ENCODE data around the gene EBF4. TPM values are rescaled to one million over a fixed set of nuclear protein-coding genes. Genes with fewer than 3 reads are reported as not detected.

Gene EBF4
- total RNA-seq, 4 donors from 2014 or later: 24.2 to 55.8 (median 42.4) TPM

GRCh38 chr20:2773812-2774211 is 81.2 kb downstream of the EBF4 start:
- Histone ChIP-seq H3K36me3 (no peaks in the 10 kb centered on the region), H3K4me1 (peaks cover 4% of the 10 kb centered on the region in 2 donors), H3K4me3 (replicated peaks in 1 of 3) (no peak overlapping the region), H3K27ac (no peak overlapping the region), H3K9me3 (no peaks in the 10 kb centered on the region), H3K27me3 (no peaks in the 10 kb centered on the region)
- intact Hi-C loops (cut with DNase I): no loop called here
- TF ChIP-seq CTCF (IDR thresholded peaks at IDR 0.05) (no peak), POLR2A (IDR thresholded peaks at IDR 0.05) (no peak)
- WGBS, 2 donors: 76 to 89% methylated on average over 9 of the region's 9 CpGs
- DNase-seq: no peak

- H3K36me3 ChIP-seq: no peaks in the 10 kb centered on the region
- WGBS, 2 donors: 72 to 90% methylated on average over 3 of the region's 3 CpGs
- intact Hi-C loops (cut with DNase I): no loop called here
Measured at GRCh38 chr20:2775139-2775538, 82.6 kb downstream of the EBF4 start.

GRCh38 chr20:2778602-2779321 is 86.2 kb downstream of the EBF4 start:
- WGBS, 2 donors: 84% methylated on average over 10 of the region's 10 CpGs
- intact Hi-C loops (cut with DNase I): no loop called here
- TF ChIP-seq CTCF (IDR thresholded peaks at IDR 0.05) (no peak), POLR2A (IDR thresholded peaks at IDR 0.05) (no peak)
- no peak for DNase-seq
- H3K4me1 ChIP-seq: no peaks in the 10 kb centered on the region
- H3K27ac ChIP-seq: no peak overlapping the region
- H3K9me3 ChIP-seq: no peaks in the 10 kb centered on the region
- no peaks in the 10 kb centered on the region for H3K36me3 ChIP-seq
- no peak overlapping the region for H3K4me3 ChIP-seq (replicated peaks in 1 of 3)
- H3K27me3 ChIP-seq: no peaks in the 10 kb centered on the region

More at GRCh38 chr20:2775139-2775538, 82.6 kb downstream of the EBF4 start:
- Histone ChIP-seq H3K27me3 (no peaks in the 10 kb centered on the region), H3K4me3 (replicated peaks in 1 of 3) (no peak overlapping the region), H3K27ac (no peak overlapping the region), H3K9me3 (no peaks in the 10 kb centered on the region), H3K4me1 (no peaks in the 10 kb centered on the region)
- DNase-seq: no peak
- TF ChIP-seq CTCF (IDR thresholded peaks at IDR 0.05) (no peak), POLR2A (IDR thresholded peaks at IDR 0.05) (no peak)

- H3K9me3 ChIP-seq: no peaks in the 10 kb centered on the region
- H3K4me1 ChIP-seq: no peaks in the 10 kb centered on the region
- intact Hi-C loops (cut with DNase I): no loop called here
- H3K4me3 ChIP-seq (replicated peaks in 1 of 3): no peak overlapping the region
- 49 to 64% methylated on average over 3 of the region's 3 CpGs for WGBS, 2 donors
- H3K36me3 ChIP-seq: no peaks in the 10 kb centered on the region
- no peak for DNase-seq
- H3K27ac ChIP-seq: no peak overlapping the region
- no peak for TF ChIP-seq POLR2A (IDR thresholded peaks at IDR 0.05)
- no peak for TF ChIP-seq CTCF (IDR thresholded peaks at IDR 0.05)
- no peaks in the 10 kb centered on the region for H3K27me3 ChIP-seq
Measured at GRCh38 chr20:2780948-2781347, 88.4 kb downstream of the EBF4 start.

GRCh38 chr20:2783908-2784566 is 91.5 kb downstream of the EBF4 start:
- H3K9me3 ChIP-seq: no peaks in the 10 kb centered on the region

More at GRCh38 chr20:2783908-2784566, 91.5 kb downstream of the EBF4 start:
- TF ChIP-seq CTCF (IDR thresholded peaks at IDR 0.05) (no peak), POLR2A (IDR thresholded peaks at IDR 0.05) (no peak)
- 84 to 90% methylated on average over 6 of the region's 6 CpGs for WGBS, 2 donors
- intact Hi-C loops (cut with DNase I): no loop called here
- Histone ChIP-seq H3K4me3 (replicated peaks in 1 of 3) (no peak overlapping the region), H3K36me3 (no peaks in the 10 kb centered on the region), H3K27ac (no peak overlapping the region), H3K27me3 (no peaks in the 10 kb centered on the region), H3K4me1 (no peaks in the 10 kb centered on the region)
- DNase-seq: no peak
